Urinary bladder (tissue), 4 donors: ENCODE measurements around the gene SYT2. TPM values are rescaled to one million over a fixed set of nuclear protein-coding genes. Genes with fewer than 3 reads are reported as not detected.
A peak's percentile ranks its signal among the peaks of the same experiment; 100 is the strongest.
"Not testable (repeated sequence)": the region's sequence is repeated elsewhere in the genome, so short reads cannot be mapped to it uniquely, and the experiment has no call there.

Experiments
- DNase-seq: peaks from one replicate; pipeline ENCODE4 v3.0.0-alpha.2; 2015; ENCODE audit errors: extremely low spot score
- H3K27ac ChIP-seq: one replicate; pipeline ENCODE4 v1.5.1; 2013; ENCODE audit warnings: low read depth, mild to moderate bottlenecking, moderate library complexity
- H3K36me3 ChIP-seq: one replicate; pipeline ENCODE4 v1.6.1; 2013; ENCODE audit warnings: mild to moderate bottlenecking, moderate library complexity; ENCODE audit not compliant: insufficient read depth
- H3K4me1 ChIP-seq: one replicate; pipeline ENCODE4 v1.6.1; 2013; ENCODE audit warnings: mild to moderate bottlenecking, moderate library complexity; ENCODE audit not compliant: insufficient read depth
- H3K4me3 ChIP-seq: one replicate; pipeline ENCODE4 v1.5.1; 2013; ENCODE audit warnings: low read depth, low read length
- WGBS: extraction: QIAGEN DNeasy Blood & Tissue Kit; methylation state at CpG from one replicate; pipeline ENCODE4 v1.1.7; 2013; 5-methylcytosine and 5-hydroxymethylcytosine counted together
- polyA plus RNA-seq: library from polyadenylated mRNA; stranded (reverse); fragments of 200-250 nt; gene quantifications from one replicate; pipeline ENCODE4 v1.2.3, GENCODE V29; 2013
- total RNA-seq: library from RNA; depleted of rRNA; stranded (reverse); fragments of >200 nt; gene quantifications from one replicate; pipeline ENCODE4 v1.2.3, GENCODE V29; 2014
- donor health status: healthy with polysubstance abuse.
- donor health status: healthy.

Gene SYT2
- total and polyA plus RNA-seq, 2 donors: 0.01 to 0.21 TPM

GRCh38 chr1:202613571-202613970, 96.7 kb downstream of the SYT2 start:
- 91% methylated on average over 4 of the region's 4 CpGs for WGBS
- no peak overlapping the region for H3K27ac ChIP-seq
- H3K4me1 ChIP-seq: no peaks in the 10 kb centered on the region
- no peak for DNase-seq
- H3K4me3 ChIP-seq: no peak overlapping the region
- no peaks in the 10 kb centered on the region for H3K36me3 ChIP-seq

- H3K27ac ChIP-seq, H3K36me3 ChIP-seq, DNase-seq, H3K4me1 ChIP-seq, H3K4me3 ChIP-seq: not testable (repeated sequence)
- WGBS: 98% methylated on average over 3 of the region's 3 CpGs
These were observed 98.2 kb downstream of the SYT2 start for GRCh38 chr1:202612036-202612435.

- no peak for DNase-seq
- 82% methylated on average over 5 of the region's 5 CpGs for WGBS
- Histone ChIP-seq H3K4me3 (no peak overlapping the region), H3K27ac (no peak overlapping the region), H3K4me1 (no peaks in the 10 kb centered on the region), H3K36me3 (no peaks in the 10 kb centered on the region)
These were observed 104.7 kb downstream of the SYT2 start for GRCh38 chr1:202605515-202605914.

GRCh38 chr1:202603435-202603834, 106.8 kb downstream of the SYT2 start:
- Histone ChIP-seq H3K27ac (no peak overlapping the region), H3K4me1 (no peaks in the 10 kb centered on the region), H3K4me3 (no peak overlapping the region), H3K36me3 (no peaks in the 10 kb centered on the region)
- WGBS: 92% methylated on average over 2 of the region's 2 CpGs
- DNase-seq: no peak

GRCh38 chr1:202600432-202601041, 109.7 kb downstream of the SYT2 start:
- H3K36me3 ChIP-seq: no peaks in the 10 kb centered on the region
- no peak for DNase-seq
- H3K4me3 ChIP-seq: no peak overlapping the region
- no peak overlapping the region for H3K27ac ChIP-seq
- 83% methylated on average over 10 of the region's 10 CpGs for WGBS
- H3K4me1 ChIP-seq: no peaks in the 10 kb centered on the region

GRCh38 chr1:202599669-202600431, 110.4 kb downstream of the SYT2 start:
- no peak for DNase-seq
- no peak overlapping the region for H3K27ac ChIP-seq
- H3K4me1 ChIP-seq: no peaks in the 10 kb centered on the region
- no peak overlapping the region for H3K4me3 ChIP-seq
- H3K36me3 ChIP-seq: no peaks in the 10 kb centered on the region
- 44% methylated on average over 16 of the region's 16 CpGs for WGBS

- H3K4me1 ChIP-seq: no peaks in the 10 kb centered on the region
- no peak overlapping the region for H3K4me3 ChIP-seq
- WGBS: 96% methylated on average over 3 of the region's 3 CpGs
- no peak overlapping the region for H3K27ac ChIP-seq
- no peaks in the 10 kb centered on the region for H3K36me3 ChIP-seq
- DNase-seq: no peak
These were observed 113.0 kb downstream of the SYT2 start for GRCh38 chr1:202597090-202597761.

GRCh38 chr1:202596638-202597037, 113.6 kb downstream of the SYT2 start:
- Histone ChIP-seq H3K36me3 (no peaks in the 10 kb centered on the region), H3K4me1 (no peaks in the 10 kb centered on the region), H3K27ac (no peak overlapping the region), H3K4me3 (no peak overlapping the region)
- 89% methylated on average over 13 of the region's 13 CpGs for WGBS
- DNase-seq: no peak

GRCh38 chr1:202593845-202594244, 116.4 kb downstream of the SYT2 start:
- 70% methylated on average over 4 of the region's 4 CpGs for WGBS
- H3K36me3 ChIP-seq: no peaks in the 10 kb centered on the region
- peak overlapping the region; percentile 59 for H3K27ac ChIP-seq
- H3K4me1 ChIP-seq: no peaks in the 10 kb centered on the region
- H3K4me3 ChIP-seq: no peak overlapping the region
- DNase-seq: no peak

GRCh38 chr1:202592146-202592545, 118.1 kb downstream of the SYT2 start:
- Histone ChIP-seq H3K36me3 (no peaks in the 10 kb centered on the region), H3K4me1 (no peaks in the 10 kb centered on the region), H3K4me3 (no peak overlapping the region), H3K27ac (peak overlapping the region; percentile 74)
- no peak for DNase-seq
- WGBS: 86% methylated on average over 7 of the region's 7 CpGs

GRCh38 chr1:202591515-202591914, 118.7 kb downstream of the SYT2 start:
- no peaks in the 10 kb centered on the region for H3K36me3 ChIP-seq
- no peak overlapping the region for H3K4me3 ChIP-seq
- 91% methylated on average over 7 of the region's 7 CpGs for WGBS
- DNase-seq: no peak
- no peaks in the 10 kb centered on the region for H3K4me1 ChIP-seq
- peak overlapping the region; percentile 74 for H3K27ac ChIP-seq

GRCh38 chr1:202590975-202591411, 119.3 kb downstream of the SYT2 start:
- H3K27ac ChIP-seq: peak overlapping the region; percentile 74

GRCh38 chr1:202590126-202590525, 120.1 kb downstream of the SYT2 start:
- no peak overlapping the region for H3K4me3 ChIP-seq
- no peaks in the 10 kb centered on the region for H3K4me1 ChIP-seq
- H3K36me3 ChIP-seq: no peaks in the 10 kb centered on the region
- DNase-seq: no peak
- H3K27ac ChIP-seq: peak overlapping the region; percentile 84
- WGBS: 90% methylated on average over 4 of the region's 4 CpGs

More at GRCh38 chr1:202590975-202591411, 119.3 kb downstream of the SYT2 start:
- Histone ChIP-seq H3K4me3 (no peak overlapping the region), H3K36me3 (no peaks in the 10 kb centered on the region), H3K4me1 (no peaks in the 10 kb centered on the region)
- WGBS: 88% methylated on average over 5 of the region's 5 CpGs
- no peak for DNase-seq
